Osteoblast (primary cell): ENCODE measurements around the gene EXOC5. TPM values are rescaled to one million over a fixed set of nuclear protein-coding genes. Genes with fewer than 3 reads are reported as not detected.

Source experiments
- DNase-seq: peaks from one replicate; pipeline ENCODE4 v3.0.0; 2011; ENCODE audit warnings: low spot score, mixed read lengths; ENCODE audit not compliant: insufficient read length; ENCODE audit errors: missing footprints
- H2AFZ ChIP-seq: 2 replicates; pipeline ENCODE4 v1.6.0; 2011; ENCODE audit warnings: mild to moderate bottlenecking, low read length
- H3K27ac ChIP-seq: 2 replicates; pipeline ENCODE4 v1.5.1; 2011; ENCODE audit warnings: mild to moderate bottlenecking, low read depth, low read length, moderate library complexity
- H3K27me3 ChIP-seq: 2 replicates; pipeline ENCODE4 v1.6.0; 2012; ENCODE audit warnings: mild to moderate bottlenecking, control low read depth, inconsistent platforms, low read length, moderate library complexity; ENCODE audit not compliant: insufficient read depth
- H3K36me3 ChIP-seq: 2 replicates; pipeline ENCODE4 v1.5.1; 2011; ENCODE audit warnings: mild to moderate bottlenecking, low read length, control low read depth, moderate library complexity; ENCODE audit not compliant: insufficient read depth
- H3K4me1 ChIP-seq: 2 replicates; pipeline ENCODE4 v1.5.1; 2011; ENCODE audit warnings: mild to moderate bottlenecking, low read length, control low read depth, moderate library complexity; ENCODE audit not compliant: insufficient read depth
- H3K4me2 ChIP-seq: 2 replicates; pipeline ENCODE4 v1.6.0; 2011; ENCODE audit warnings: mild to moderate bottlenecking, low read length; ENCODE audit not compliant: insufficient read depth
- H3K4me3 ChIP-seq: fragments of 200-600 bp; sonication (generic); 3 replicates; pipeline ENCODE4 v1.5.1; 2012; ENCODE audit warnings: mild to moderate bottlenecking, low read length, inconsistent platforms; ENCODE audit not compliant: insufficient read depth
- H3K79me2 ChIP-seq: 2 replicates; pipeline ENCODE4 v1.6.0; 2012; ENCODE audit warnings: mild to moderate bottlenecking, low read length, control low read depth, inconsistent platforms; ENCODE audit not compliant: insufficient read depth
- H3K9me3 ChIP-seq: 2 replicates; pipeline ENCODE4 v1.5.1; 2011; ENCODE audit warnings: low read depth, low read length, control low read depth
- H4K20me1 ChIP-seq: 2 replicates; pipeline ENCODE4 v1.6.0; 2012; ENCODE audit warnings: mild to moderate bottlenecking, low read length, control low read depth; ENCODE audit not compliant: insufficient read depth
- total RNA-seq: library from RNA; depleted of rRNA; stranded (reverse); fragments of >200 nt; gene quantifications from 2 replicates; pipeline ENCODE4 v1.2.3, GENCODE V29; 2012
- TF ChIP-seq, protein P1 (sequence below): IDR thresholded peaks from 2 replicates; pipeline ENCODE4 v1.5.1; 2011; ENCODE audit warnings: mild to moderate bottlenecking, low read depth, low read length, moderate library complexity; ENCODE audit errors: extremely low read depth

Gene EXOC5
- total RNA-seq, 1 donor = 80.3 TPM

DNA sequence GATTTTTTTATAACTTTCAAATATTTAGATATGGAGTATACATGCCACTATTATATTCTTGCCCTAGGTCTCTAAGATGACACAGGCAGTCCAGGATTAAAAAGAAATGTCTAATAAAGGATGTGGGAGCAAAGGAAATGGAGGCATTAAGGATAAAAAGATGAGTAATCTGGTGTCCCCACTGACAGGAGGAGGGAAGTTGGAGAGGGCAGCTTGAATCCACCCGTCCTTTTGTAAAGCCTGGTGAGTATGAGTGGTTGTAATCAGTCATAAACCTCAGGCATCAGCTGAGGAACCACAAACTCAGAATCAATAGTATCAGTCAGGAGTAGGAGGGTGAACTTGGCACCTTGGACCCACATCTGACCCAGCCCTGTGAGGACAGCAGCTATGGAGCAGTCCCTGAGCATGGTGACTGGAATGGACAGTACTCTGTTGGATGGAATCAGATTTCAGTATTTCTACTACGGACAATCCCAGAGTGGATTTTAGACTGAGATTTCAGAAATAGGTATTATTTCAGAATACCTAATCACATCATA is 100.5 kb downstream of the EXOC5 start:
- Histone ChIP-seq H3K9me3 (no peaks in the 10 kb centered on the region), H3K4me3 (no peak overlapping the region), H3K79me2 (no peaks in the 10 kb centered on the region), H4K20me1 (no peaks in the 10 kb centered on the region), H2AFZ (no peak overlapping the region), H3K27ac (no peak overlapping the region), H3K4me2 (no peak overlapping the region), H3K36me3 (no peaks in the 10 kb centered on the region), H3K4me1 (no peaks in the 10 kb centered on the region), H3K27me3 (no peaks in the 10 kb centered on the region)
- DNase-seq = no peak
- TF ChIP-seq, protein P1, sequence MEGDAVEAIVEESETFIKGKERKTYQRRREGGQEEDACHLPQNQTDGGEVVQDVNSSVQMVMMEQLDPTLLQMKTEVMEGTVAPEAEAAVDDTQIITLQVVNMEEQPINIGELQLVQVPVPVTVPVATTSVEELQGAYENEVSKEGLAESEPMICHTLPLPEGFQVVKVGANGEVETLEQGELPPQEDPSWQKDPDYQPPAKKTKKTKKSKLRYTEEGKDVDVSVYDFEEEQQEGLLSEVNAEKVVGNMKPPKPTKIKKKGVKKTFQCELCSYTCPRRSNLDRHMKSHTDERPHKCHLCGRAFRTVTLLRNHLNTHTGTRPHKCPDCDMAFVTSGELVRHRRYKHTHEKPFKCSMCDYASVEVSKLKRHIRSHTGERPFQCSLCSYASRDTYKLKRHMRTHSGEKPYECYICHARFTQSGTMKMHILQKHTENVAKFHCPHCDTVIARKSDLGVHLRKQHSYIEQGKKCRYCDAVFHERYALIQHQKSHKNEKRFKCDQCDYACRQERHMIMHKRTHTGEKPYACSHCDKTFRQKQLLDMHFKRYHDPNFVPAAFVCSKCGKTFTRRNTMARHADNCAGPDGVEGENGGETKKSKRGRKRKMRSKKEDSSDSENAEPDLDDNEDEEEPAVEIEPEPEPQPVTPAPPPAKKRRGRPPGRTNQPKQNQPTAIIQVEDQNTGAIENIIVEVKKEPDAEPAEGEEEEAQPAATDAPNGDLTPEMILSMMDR = no peak

GRCh38 chr14:57161583-57162234 is 107.0 kb downstream of the EXOC5 start:
- H3K4me2 ChIP-seq = no peak overlapping the region
- H3K36me3 ChIP-seq = no peaks in the 10 kb centered on the region
- H3K4me3 ChIP-seq = no peak overlapping the region
- no peaks in the 10 kb centered on the region for H3K79me2 ChIP-seq
- H4K20me1 ChIP-seq = no peaks in the 10 kb centered on the region
- TF ChIP-seq, protein P1 = no peak
- no peak for DNase-seq
- H3K27ac ChIP-seq = no peak overlapping the region
- no peaks in the 10 kb centered on the region for H3K27me3 ChIP-seq
- H3K4me1 ChIP-seq = no peaks in the 10 kb centered on the region
- H3K9me3 ChIP-seq = no peaks in the 10 kb centered on the region
- H2AFZ ChIP-seq = no peak overlapping the region

- Histone ChIP-seq H3K4me2 (no peak overlapping the region), H3K79me2 (no peaks in the 10 kb centered on the region), H3K27ac (no peak overlapping the region), H4K20me1 (no peaks in the 10 kb centered on the region), H2AFZ (no peak overlapping the region), H3K4me3 (no peak overlapping the region), H3K36me3 (no peaks in the 10 kb centered on the region), H3K27me3 (no peaks in the 10 kb centered on the region), H3K4me1 (no peaks in the 10 kb centered on the region), H3K9me3 (no peaks in the 10 kb centered on the region)
- DNase-seq = no peak
- TF ChIP-seq, protein P1 = no peak
Observed at GRCh38 chr14:57160333-57160732, 108.4 kb downstream of the EXOC5 start.

GRCh38 chr14:57153286-57153685 is 115.4 kb downstream of the EXOC5 start:
- Histone ChIP-seq H2AFZ (no peak overlapping the region), H3K27me3 (no peaks in the 10 kb centered on the region), H3K4me3 (no peak overlapping the region), H4K20me1 (no peaks in the 10 kb centered on the region), H3K36me3 (no peaks in the 10 kb centered on the region), H3K4me1 (no peaks in the 10 kb centered on the region), H3K79me2 (no peaks in the 10 kb centered on the region), H3K27ac (no peak overlapping the region), H3K4me2 (no peak overlapping the region), H3K9me3 (no peaks in the 10 kb centered on the region)
- TF ChIP-seq, protein P1 = no peak
- no peak for DNase-seq

Other genes with a start within 250 kb of the EXOC5 start
- gene AP5M1, start 66 bp upstream of the EXOC5 start, total RNA-seq = 23.5 and 25.0 TPM in 2 replicates
- gene NAA30, start 121.7 kb upstream of the EXOC5 start, total RNA-seq = 19.5 and 21.8 TPM in 2 replicates
- gene CCDC198, start 225.0 kb upstream of the EXOC5 start, total RNA-seq = not detected in 2 replicates